Stimulated activated CD8-positive, alpha-beta memory T cell treated with anti-CD3 and anti-CD28 coated beads, Interleukin-7, amount 100 ng/mL, for 4 hours (primary cell): ENCODE data around the gene C10orf71.

Experiments used
- DNase-seq, 2 donors: peaks; one replicate each; pipeline ENCODE4 v3.0.0-alpha.2; 2020; ENCODE audit warnings: low read depth in 2 of 2

Gene C10orf71

GRCh38 chr10:49272251-49273081 lies 26.5 kb upstream of the C10orf71 start:
- peak in 1 of 2 donors; percentile 11 for DNase-seq

GRCh38 chr10:49273082-49273465 lies 25.9 kb upstream of the C10orf71 start:
- DNase-seq: no peak

GRCh38 chr10:49273626-49274025 lies 25.3 kb upstream of the C10orf71 start:
- no peak for DNase-seq

GRCh38 chr10:49274886-49275285 lies 24.1 kb upstream of the C10orf71 start:
- no peak for DNase-seq

- DNase-seq: no peak
Measured at GRCh38 chr10:49275896-49276295, 23.1 kb upstream of the C10orf71 start.

- no peak for DNase-seq
Measured at GRCh38 chr10:49276596-49276995, 22.4 kb upstream of the C10orf71 start.

- DNase-seq: no peak
Measured at GRCh38 chr10:49277973-49278372, 21.0 kb upstream of the C10orf71 start.

GRCh38 chr10:49278497-49278981 lies 20.4 kb upstream of the C10orf71 start:
- DNase-seq: no peak

GRCh38 chr10:49279015-49279880 lies 19.7 kb upstream of the C10orf71 start:
- no peak for DNase-seq

- no peak for DNase-seq
Measured at GRCh38 chr10:49280001-49280408, 19.0 kb upstream of the C10orf71 start.

- no peak for DNase-seq
Measured at GRCh38 chr10:49281461-49281860, 17.5 kb upstream of the C10orf71 start.

- DNase-seq: no peak
Measured at GRCh38 chr10:49282306-49282705, 16.7 kb upstream of the C10orf71 start.

GRCh38 chr10:49282879-49283341 lies 16.1 kb upstream of the C10orf71 start:
- no peak for DNase-seq

GRCh38 chr10:49283491-49283890 lies 15.5 kb upstream of the C10orf71 start:
- DNase-seq: no peak

GRCh38 chr10:49284356-49284755 lies 14.6 kb upstream of the C10orf71 start:
- DNase-seq: no peak

- DNase-seq: no peak
Measured at GRCh38 chr10:49285232-49285631, 13.7 kb upstream of the C10orf71 start.

- no peak for DNase-seq
Measured at GRCh38 chr10:49286686-49287085, 12.3 kb upstream of the C10orf71 start.

GRCh38 chr10:49287689-49288340 lies 11.2 kb upstream of the C10orf71 start:
- DNase-seq: no peak

- no peak for DNase-seq
Measured at GRCh38 chr10:49288341-49289065, 10.5 kb upstream of the C10orf71 start.

GRCh38 chr10:49289480-49289879 lies 9.5 kb upstream of the C10orf71 start:
- no peak for DNase-seq

GRCh38 chr10:49290131-49290530 lies 8.8 kb upstream of the C10orf71 start:
- no peak for DNase-seq
